ENCODE results near the gene NACC2. TPM values are rescaled to one million over a fixed set of nuclear protein-coding genes. Genes with fewer than 3 reads are reported as not detected.

NACC2 gene
- total RNA-seq, 4 donors from 2014 or later, result 45.6 to 55.7 (median 49.8) TPM

- Histone ChIP-seq H3K9me3 (no peaks in the 10 kb centered on the region), H3K4me1 (peaks cover 0 to 57% (median 10%) of the 10 kb centered on the region in 4 donors), H3K27me3 (no peaks in the 10 kb centered on the region), H3K27ac (no peak overlapping the region), H3K4me3 (no peak overlapping the region), H3K36me3 (peaks cover 0 to 10% (median 0%) of the 10 kb centered on the region in 3 donors)
- TF ChIP-seq EP300 (IDR thresholded peaks at IDR 0.05), result no peak
- TF ChIP-seq POLR2A (IDR thresholded peaks at IDR 0.05), result no peak
- TF ChIP-seq, protein P1, sequence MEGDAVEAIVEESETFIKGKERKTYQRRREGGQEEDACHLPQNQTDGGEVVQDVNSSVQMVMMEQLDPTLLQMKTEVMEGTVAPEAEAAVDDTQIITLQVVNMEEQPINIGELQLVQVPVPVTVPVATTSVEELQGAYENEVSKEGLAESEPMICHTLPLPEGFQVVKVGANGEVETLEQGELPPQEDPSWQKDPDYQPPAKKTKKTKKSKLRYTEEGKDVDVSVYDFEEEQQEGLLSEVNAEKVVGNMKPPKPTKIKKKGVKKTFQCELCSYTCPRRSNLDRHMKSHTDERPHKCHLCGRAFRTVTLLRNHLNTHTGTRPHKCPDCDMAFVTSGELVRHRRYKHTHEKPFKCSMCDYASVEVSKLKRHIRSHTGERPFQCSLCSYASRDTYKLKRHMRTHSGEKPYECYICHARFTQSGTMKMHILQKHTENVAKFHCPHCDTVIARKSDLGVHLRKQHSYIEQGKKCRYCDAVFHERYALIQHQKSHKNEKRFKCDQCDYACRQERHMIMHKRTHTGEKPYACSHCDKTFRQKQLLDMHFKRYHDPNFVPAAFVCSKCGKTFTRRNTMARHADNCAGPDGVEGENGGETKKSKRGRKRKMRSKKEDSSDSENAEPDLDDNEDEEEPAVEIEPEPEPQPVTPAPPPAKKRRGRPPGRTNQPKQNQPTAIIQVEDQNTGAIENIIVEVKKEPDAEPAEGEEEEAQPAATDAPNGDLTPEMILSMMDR (IDR thresholded peaks at IDR 0.05), result no peak
- WGBS, 2 donors, result 90 to 93% methylated on average over 11 of the region's 11 CpGs
- DNase-seq (ENCODE audit: low spot score in 2 of 2), result no peak
Observed at GRCh38 chr9:136061405-136061804, 33.7 kb downstream of the NACC2 start.

GRCh38 chr9:136060671-136061371 is 34.3 kb downstream of the NACC2 start:
- 71 to 84% methylated on average over 10 to 19 of the region's 19 CpGs for WGBS, 2 donors
- Histone ChIP-seq H3K36me3 (peaks cover 0 to 10% (median 0%) of the 10 kb centered on the region in 3 donors), H3K4me1 (peaks cover 0 to 63% (median 13%) of the 10 kb centered on the region in 4 donors), H3K27ac (no peak overlapping the region), H3K27me3 (no peaks in the 10 kb centered on the region), H3K4me3 (no peak overlapping the region), H3K9me3 (no peaks in the 10 kb centered on the region)
- TF ChIP-seq, protein P1 (IDR thresholded peaks at IDR 0.05), result no peak
- TF ChIP-seq EP300 (IDR thresholded peaks at IDR 0.05) (no peak), POLR2A (IDR thresholded peaks at IDR 0.05) (no peak)
- no peak for DNase-seq (ENCODE audit: low spot score in 2 of 2)

- WGBS, 2 donors, result 63 to 73% methylated on average over 20 to 29 of the region's 29 CpGs
- Histone ChIP-seq H3K4me1 (peaks cover 0 to 71% (median 16%) of the 10 kb centered on the region in 4 donors), H3K27ac (no peak overlapping the region), H3K9me3 (no peaks in the 10 kb centered on the region), H3K27me3 (no peaks in the 10 kb centered on the region), H3K36me3 (peaks cover 0 to 10% (median 0%) of the 10 kb centered on the region in 3 donors), H3K4me3 (no peak overlapping the region)
- TF ChIP-seq EP300 (IDR thresholded peaks at IDR 0.05) (no peak), POLR2A (IDR thresholded peaks at IDR 0.05) (no peak)
- TF ChIP-seq, protein P1 (IDR thresholded peaks at IDR 0.05), result no peak
- DNase-seq (ENCODE audit: low spot score in 2 of 2), result no peak
Observed at GRCh38 chr9:136059851-136060670, 35.0 kb downstream of the NACC2 start.

GRCh38 chr9:136059321-136059791 is 35.7 kb downstream of the NACC2 start:
- no peak for DNase-seq (ENCODE audit: low spot score in 2 of 2)
- Histone ChIP-seq H3K4me3 (no peak overlapping the region), H3K9me3 (no peaks in the 10 kb centered on the region), H3K27ac (no peak overlapping the region), H3K36me3 (peaks cover 0 to 10% (median 0%) of the 10 kb centered on the region in 3 donors), H3K4me1 (peaks cover 0 to 78% (median 20%) of the 10 kb centered on the region in 4 donors), H3K27me3 (no peaks in the 10 kb centered on the region)
- whole genome bisulfite sequencing, 2 donors, result 33 to 69% methylated on average over 3 to 17 of the region's 20 CpGs
- no peak for TF ChIP-seq EP300 (IDR thresholded peaks at IDR 0.05)
- TF ChIP-seq POLR2A (IDR thresholded peaks at IDR 0.05), result no peak
- TF ChIP-seq, protein P1 (IDR thresholded peaks at IDR 0.05), result no peak
